Effector memory CD4-positive, alpha-beta T cell (primary cell): ENCODE data around the gene HS3ST5.
"Not testable (repeated sequence)": the region's sequence is repeated elsewhere in the genome, so short reads cannot be mapped to it uniquely, and the experiment has no call there.

ENCODE experiments used
- DNase-seq, 3 donors: peaks; one replicate each; pipeline ENCODE4 v3.0.0-alpha.2; 2020
- H3K27ac ChIP-seq: 2 replicates; pipeline ENCODE4 v1.7.0; 2013; ENCODE audit warnings: mild to moderate bottlenecking, low read length, moderate library complexity; ENCODE audit not compliant: insufficient read depth, poor library complexity, severe bottlenecking
- H3K27me3 ChIP-seq: replicated peaks from 2 replicates; pipeline ENCODE4 v1.7.0; 2013; ENCODE audit warnings: mild to moderate bottlenecking, low read length; ENCODE audit not compliant: insufficient read depth, control insufficient read depth, poor library complexity, severe bottlenecking
- H3K36me3 ChIP-seq: 2 replicates; pipeline ENCODE4 v1.7.0; 2013; ENCODE audit warnings: mild to moderate bottlenecking, low read length, moderate library complexity; ENCODE audit not compliant: control insufficient read depth, insufficient read depth
- H3K4me1 ChIP-seq: 2 replicates; pipeline ENCODE4 v1.7.0; 2013; ENCODE audit warnings: low read length, mild to moderate bottlenecking; ENCODE audit not compliant: control insufficient read depth, insufficient read depth, poor library complexity, severe bottlenecking
- H3K4me3 ChIP-seq: 2 replicates; pipeline ENCODE4 v1.7.0; 2013; ENCODE audit warnings: low read length, low read depth, mild to moderate bottlenecking; ENCODE audit not compliant: insufficient read depth, poor library complexity, severe bottlenecking
- H3K9me3 ChIP-seq: 2 replicates; pipeline ENCODE4 v1.7.0; 2013; ENCODE audit warnings: mild to moderate bottlenecking, low read length, moderate library complexity; ENCODE audit not compliant: control insufficient read depth

HS3ST5 gene

GRCh38 chr6:114258376-114258775, 84.4 kb downstream of the HS3ST5 start:
- DNase-seq: no peak
- Histone ChIP-seq H3K4me1 (no peaks in the 10 kb centered on the region), H3K9me3 (no peaks in the 10 kb centered on the region), H3K27ac (no peak overlapping the region), H3K4me3 (no peak overlapping the region), H3K27me3 (no peaks in the 10 kb centered on the region), H3K36me3 (no peaks in the 10 kb centered on the region)

- H3K36me3 ChIP-seq: no peaks in the 10 kb centered on the region
- DNase-seq: no peak
- no peaks in the 10 kb centered on the region for H3K9me3 ChIP-seq
- no peak overlapping the region for H3K27ac ChIP-seq
- H3K27me3 ChIP-seq: no peaks in the 10 kb centered on the region
- H3K4me3 ChIP-seq: no peak overlapping the region
- no peaks in the 10 kb centered on the region for H3K4me1 ChIP-seq
These were observed 89.4 kb downstream of the HS3ST5 start for GRCh38 chr6:114253431-114253830.

DNA sequence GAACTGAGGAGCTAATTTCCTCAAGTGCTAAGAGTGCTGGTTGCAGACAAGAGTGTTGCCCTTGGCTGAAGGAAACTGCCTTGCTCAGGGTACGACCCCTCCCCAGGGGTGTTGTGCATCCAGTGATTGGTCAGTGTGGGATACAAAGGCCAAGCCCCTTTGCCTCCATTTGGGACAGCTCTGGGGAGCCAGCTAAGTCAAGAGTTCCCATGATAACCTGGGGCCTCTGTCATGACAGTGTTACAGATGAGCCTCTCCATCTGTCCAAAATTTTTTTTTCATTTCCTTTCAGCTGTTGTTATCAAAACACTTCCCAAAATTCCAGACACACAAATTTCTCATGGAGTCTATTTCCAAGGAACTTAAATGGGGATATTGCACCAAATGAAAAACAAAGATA, 93.3 kb downstream of the HS3ST5 start:
- Histone ChIP-seq H3K36me3 (no peaks in the 10 kb centered on the region), H3K4me3 (no peak overlapping the region), H3K27me3 (no peaks in the 10 kb centered on the region), H3K27ac (no peak overlapping the region), H3K4me1 (no peaks in the 10 kb centered on the region), H3K9me3 (no peaks in the 10 kb centered on the region)
- DNase-seq: no peak

- H3K36me3 ChIP-seq: no peaks in the 10 kb centered on the region
- H3K27ac ChIP-seq: no peak overlapping the region
- no peaks in the 10 kb centered on the region for H3K9me3 ChIP-seq
- DNase-seq: no peak
- no peaks in the 10 kb centered on the region for H3K27me3 ChIP-seq
- no peaks in the 10 kb centered on the region for H3K4me1 ChIP-seq
- no peak overlapping the region for H3K4me3 ChIP-seq
These were observed 95.7 kb downstream of the HS3ST5 start for GRCh38 chr6:114247101-114247500.

GRCh38 chr6:114240796-114241195, 102.0 kb downstream of the HS3ST5 start:
- no peak for DNase-seq
- Histone ChIP-seq H3K36me3 (no peaks in the 10 kb centered on the region), H3K27ac (no peak overlapping the region), H3K4me1 (no peaks in the 10 kb centered on the region), H3K27me3 (no peaks in the 10 kb centered on the region), H3K9me3 (no peaks in the 10 kb centered on the region), H3K4me3 (no peak overlapping the region)

DNA sequence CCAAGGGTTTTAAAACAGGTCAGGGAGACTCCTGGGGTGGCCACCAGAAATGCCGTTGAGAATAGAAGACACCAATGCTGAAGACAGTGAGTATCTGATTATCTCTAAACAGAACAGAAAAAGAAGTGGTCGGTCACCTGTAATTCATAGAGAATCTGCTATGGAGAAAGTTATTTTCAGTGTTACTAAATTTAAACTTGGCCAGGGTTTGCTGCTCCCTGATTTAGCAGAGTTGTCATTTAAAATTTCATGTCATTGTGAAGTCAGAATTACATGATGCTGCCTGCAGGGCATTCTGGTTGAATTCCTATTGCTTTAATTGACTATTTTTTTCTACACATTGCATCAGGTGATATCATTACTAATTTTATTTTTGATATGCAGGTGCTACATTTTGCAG, 114.1 kb downstream of the HS3ST5 start:
- DNase-seq: no peak
- Histone ChIP-seq H3K27ac (no peak overlapping the region), H3K4me3 (no peak overlapping the region), H3K9me3 (no peaks in the 10 kb centered on the region), H3K27me3 (no peaks in the 10 kb centered on the region), H3K36me3 (no peaks in the 10 kb centered on the region), H3K4me1 (no peaks in the 10 kb centered on the region)

GRCh38 chr6:114227944-114228468, 114.8 kb downstream of the HS3ST5 start:
- no peak overlapping the region for H3K4me3 ChIP-seq
- no peaks in the 10 kb centered on the region for H3K4me1 ChIP-seq
- DNase-seq: no peak
- no peak overlapping the region for H3K27ac ChIP-seq
- no peaks in the 10 kb centered on the region for H3K27me3 ChIP-seq
- no peaks in the 10 kb centered on the region for H3K9me3 ChIP-seq
- no peaks in the 10 kb centered on the region for H3K36me3 ChIP-seq

- no peaks in the 10 kb centered on the region for H3K36me3 ChIP-seq
- no peaks in the 10 kb centered on the region for H3K9me3 ChIP-seq
- no peak for DNase-seq
- no peak overlapping the region for H3K27ac ChIP-seq
- H3K4me1 ChIP-seq: no peaks in the 10 kb centered on the region
- no peaks in the 10 kb centered on the region for H3K27me3 ChIP-seq
- H3K4me3 ChIP-seq: no peak overlapping the region
These were observed 122.6 kb downstream of the HS3ST5 start for GRCh38 chr6:114220241-114220640.

DNA sequence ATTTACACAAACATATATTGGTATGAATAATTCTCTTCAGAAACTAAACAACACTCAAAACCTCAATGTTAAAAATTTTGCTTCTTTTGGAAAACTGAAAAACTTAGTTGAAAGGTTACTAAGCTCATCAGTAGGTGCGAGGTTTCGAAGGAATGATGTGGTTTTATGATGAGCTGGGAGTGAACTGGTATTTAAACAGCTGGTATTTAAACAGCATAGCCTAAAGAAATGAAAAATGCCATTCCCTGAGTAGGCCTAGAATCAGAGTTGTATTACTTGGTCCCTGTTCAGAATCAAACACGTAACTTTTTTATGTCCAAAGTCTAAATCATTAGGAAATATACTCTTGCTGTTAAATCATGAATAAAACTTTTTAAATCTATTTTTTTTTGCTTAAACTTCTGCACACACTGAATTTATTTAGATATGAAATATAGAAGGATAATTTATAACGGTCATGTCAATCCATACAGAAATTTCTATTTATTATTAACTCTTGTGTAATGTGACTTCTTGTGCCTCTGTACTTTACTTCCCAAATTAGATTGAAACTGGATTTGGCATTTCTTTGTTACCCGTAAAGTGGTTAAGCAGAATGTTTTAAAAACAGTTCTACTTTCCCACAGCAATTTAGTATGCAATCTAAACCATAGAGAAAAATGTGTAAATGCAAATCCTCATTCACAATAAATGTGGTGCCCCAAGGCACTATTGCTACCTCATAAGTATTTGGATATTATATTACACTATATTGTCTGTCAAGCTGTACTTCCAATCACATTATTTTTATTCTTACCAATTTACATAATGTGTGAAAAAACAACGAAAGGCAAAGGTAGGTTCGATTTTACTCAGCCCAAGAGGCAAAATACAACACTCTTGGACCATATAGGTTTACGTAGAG, 124.1 kb downstream of the HS3ST5 start:
- H3K27me3 ChIP-seq: no peaks in the 10 kb centered on the region
- no peak overlapping the region for H3K4me3 ChIP-seq
- no peaks in the 10 kb centered on the region for H3K4me1 ChIP-seq
- H3K9me3 ChIP-seq: no peaks in the 10 kb centered on the region
- no peaks in the 10 kb centered on the region for H3K36me3 ChIP-seq
- H3K27ac ChIP-seq: no peak overlapping the region
- no peak for DNase-seq

DNA sequence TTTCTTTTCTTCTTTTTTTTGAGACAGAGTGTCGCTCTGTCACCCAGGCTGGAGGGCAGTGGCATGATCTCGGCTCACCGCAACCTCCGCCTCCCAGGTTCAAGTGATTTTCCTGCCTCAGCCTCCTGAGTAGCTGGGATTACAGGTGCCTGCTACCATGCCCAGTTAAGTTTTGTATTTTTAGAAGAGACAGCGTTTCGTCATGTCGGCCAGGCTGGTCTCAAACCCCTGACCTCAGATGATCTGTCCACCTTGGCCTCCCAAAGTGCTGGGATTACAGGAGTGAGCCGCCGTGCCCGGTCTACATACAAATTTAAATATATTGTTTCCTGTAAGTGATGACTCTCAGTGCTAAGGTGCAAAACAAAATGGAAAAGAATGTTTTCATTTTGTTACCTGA, 124.8 kb downstream of the HS3ST5 start:
- not testable (repeated sequence) for H3K4me1 ChIP-seq, H3K9me3 ChIP-seq, H3K4me3 ChIP-seq, H3K27me3 ChIP-seq, H3K36me3 ChIP-seq, DNase-seq, H3K27ac ChIP-seq
